Ramos (cell line): ENCODE measurements around the gene COL4A1.

Experiments used
- in situ Hi-C: fragments of 300-500 bp; cut with MboI; formaldehyde crosslinking; loops from one replicate; pipeline ENCODE4 v1.14.3; 2022; ENCODE audit warnings: low sequenced_read_pairs; ENCODE audit not compliant: unreplicated experiment

Gene COL4A1

DNA sequence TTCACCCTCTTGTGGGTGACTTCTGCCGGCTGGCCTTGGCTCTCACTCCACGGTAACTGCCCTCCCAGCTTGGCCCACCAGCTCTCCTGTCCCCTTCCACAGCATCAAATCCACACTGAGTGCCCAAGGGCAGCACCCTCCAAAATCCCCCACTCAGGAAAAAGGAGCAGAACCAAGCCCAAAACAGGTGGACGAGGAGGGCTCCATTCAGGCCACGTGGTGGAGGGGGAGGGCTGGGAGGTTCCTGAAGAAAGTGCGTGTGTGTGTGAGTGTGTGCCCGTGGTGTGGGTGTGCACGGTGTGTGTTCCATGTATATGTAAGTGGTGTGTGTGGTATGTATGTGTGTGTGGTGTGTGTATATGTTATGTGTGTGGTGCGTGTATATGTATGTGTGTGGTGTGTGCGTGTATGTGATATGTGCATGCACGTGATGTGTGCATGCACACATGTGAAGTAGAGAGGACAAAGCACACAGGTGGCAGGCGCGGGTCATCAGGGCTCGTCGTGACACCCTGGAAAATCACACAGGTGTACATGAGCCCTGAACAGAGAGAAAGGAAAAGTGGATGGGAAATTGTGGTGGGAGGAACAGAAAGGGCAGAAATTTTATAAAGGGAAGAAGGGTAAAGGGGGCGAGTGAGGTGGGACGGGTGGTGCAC, 76.9 kb downstream of the COL4A1 start:
- in situ Hi-C loops: loop anchor here (10.0 kb wide), 1 partner anchor 185 kb away; no protein-coding TSS in a partner anchor

DNA sequence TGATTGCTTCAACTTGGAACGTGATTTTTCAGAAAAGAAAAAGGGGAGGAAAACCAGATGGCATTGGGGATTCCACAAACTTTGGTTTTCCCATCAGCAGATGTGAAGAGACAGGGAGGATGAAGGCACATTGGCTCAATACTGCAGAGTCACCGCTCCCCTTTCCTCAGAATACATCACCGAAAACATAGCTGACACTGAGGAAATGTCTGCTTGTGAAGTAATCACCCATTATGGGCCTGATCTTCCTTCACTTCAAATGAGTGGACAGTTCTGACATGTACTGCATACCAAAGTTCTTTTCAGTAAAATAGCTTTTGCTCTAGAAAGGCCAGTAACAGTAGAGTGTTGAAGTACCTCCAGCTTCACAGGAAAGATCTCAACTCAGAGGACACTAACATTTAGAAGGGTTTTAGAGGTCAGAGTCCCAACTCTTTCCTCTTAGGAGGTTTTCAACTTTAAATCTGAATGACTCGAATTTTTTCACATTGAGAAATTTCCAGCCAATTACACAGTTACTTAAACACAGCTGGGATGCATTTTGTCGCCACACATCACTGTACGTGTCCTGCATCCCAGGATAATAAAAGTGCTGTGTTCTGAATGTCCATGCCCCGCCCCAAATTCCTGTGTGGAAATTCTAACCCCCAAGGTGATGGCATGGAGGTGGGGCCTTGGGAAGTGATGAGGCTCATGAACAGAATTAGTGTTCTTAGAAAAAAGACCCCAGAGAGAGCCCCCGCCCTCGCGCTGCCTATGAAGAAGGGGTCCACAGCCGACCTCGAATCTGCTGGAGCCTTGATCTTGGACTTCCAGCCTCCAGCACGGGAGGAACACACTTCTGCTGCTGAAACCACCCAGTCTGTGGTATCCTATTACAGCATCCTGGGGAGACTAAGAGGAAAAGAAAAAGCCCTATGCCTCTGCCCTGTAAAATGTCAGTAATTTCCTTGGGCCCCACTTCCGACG, 77.7 kb downstream of the COL4A1 start:
- in situ Hi-C loops: loop anchor here (10.0 kb wide), 1 partner anchor 186 kb away; no protein-coding TSS in a partner anchor

DNA sequence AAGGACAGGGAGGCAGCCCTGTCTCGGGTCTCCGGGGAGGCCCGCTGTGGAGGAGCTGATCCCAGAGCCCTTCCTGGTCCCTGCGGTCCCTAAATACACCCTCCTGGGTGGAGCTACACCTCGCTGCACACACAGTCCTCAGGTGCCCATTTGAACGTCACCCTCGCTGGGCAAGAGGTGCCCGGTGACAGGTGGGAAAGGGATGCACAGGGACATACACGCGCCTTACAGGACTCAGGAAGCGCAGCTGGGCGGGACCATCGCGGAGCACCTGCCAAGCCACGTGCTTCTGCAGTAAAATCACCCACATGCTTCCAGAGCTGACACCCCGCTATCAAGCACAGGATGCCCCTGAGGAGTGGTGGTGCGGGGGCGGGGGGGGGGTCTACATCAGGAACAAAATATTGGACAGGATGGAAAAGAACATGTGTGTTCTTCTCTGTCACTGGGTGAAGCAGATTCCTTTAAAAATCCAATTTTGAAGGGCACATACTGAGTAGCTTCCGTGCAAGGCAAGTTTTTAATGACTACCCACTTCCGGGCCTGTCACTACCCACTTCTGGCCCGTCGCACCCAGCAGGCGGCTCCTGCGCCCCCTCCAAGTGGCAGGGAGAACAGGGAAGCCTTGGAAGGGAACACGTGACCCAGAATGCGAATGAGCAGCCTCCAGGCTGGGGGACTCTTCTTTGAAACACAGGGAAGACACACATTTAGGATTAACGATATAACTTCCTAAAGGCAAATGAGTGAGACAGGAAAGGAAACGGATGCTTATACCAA, 78.9 kb downstream of the COL4A1 start:
- in situ Hi-C loops: loop anchor here (10.0 kb wide), 1 partner anchor 187 kb away; no protein-coding TSS in a partner anchor

DNA sequence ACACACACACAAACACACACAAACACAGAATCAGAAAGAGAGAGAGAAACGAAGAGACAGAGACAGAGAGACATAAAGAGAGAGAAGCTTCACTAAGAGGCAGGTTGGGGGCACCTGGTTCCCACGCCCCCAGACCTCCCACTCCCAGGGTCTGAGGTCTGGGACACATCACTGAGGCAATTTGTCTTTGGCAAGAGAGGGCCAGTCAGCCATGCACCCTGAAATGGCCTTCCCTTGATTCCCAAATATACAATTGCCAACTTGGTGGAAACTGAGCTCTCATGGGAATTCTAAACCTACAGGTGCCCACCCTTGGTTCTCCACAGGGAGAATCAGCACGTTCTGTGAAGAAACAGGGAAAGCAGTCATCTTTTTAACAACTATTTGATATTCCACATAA, 79.5 kb downstream of the COL4A1 start:
- in situ Hi-C loops: loop anchor here (10.0 kb wide), 1 partner anchor 187 kb away; no protein-coding TSS in a partner anchor

DNA sequence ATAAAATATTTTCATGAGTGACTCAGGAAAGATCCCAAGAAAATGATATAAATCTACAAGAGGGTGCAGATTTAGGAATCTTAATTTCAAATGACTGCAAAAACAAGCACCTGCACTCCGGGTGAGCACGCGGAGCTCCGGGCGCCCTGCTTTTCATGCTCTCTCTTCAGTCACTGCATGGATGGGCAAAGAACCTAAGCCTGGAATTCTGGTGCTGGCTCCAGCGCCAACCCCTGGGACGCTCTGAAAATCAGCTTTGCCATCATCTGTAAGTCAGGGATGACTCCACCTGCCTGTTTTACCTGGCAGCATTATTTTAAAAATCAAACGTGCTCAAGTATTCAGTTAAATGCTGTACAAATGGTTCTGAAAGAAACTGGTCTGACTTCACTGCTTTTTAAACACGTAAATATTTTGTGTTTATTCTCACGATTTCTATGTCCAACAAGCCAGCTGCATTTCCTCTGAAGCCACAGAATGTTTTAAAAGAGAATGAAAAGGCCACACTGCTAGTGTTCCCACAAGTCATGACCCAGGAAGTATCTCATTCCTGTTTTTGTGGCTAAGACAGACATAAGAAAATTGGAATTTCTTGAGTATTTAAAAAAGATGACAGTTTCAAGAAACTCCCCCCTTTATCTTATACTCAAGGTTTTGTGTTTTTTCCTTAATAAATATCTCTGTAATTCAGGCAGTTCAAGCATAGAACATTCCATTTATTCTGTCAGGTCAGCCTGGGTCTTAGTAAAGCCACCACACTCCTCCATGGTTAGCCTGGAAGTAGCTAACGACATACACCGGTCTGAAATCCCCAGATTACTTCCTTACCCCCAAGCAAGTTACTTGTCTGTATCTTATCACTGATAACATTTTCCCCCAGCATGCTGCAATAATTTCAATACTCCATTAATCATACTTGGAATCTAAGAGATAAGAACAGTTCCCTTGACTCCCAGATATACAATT, 81.1 kb downstream of the COL4A1 start:
- in situ Hi-C loops: loop anchor here (10.0 kb wide), 1 partner anchor 189 kb away; no protein-coding TSS in a partner anchor

DNA sequence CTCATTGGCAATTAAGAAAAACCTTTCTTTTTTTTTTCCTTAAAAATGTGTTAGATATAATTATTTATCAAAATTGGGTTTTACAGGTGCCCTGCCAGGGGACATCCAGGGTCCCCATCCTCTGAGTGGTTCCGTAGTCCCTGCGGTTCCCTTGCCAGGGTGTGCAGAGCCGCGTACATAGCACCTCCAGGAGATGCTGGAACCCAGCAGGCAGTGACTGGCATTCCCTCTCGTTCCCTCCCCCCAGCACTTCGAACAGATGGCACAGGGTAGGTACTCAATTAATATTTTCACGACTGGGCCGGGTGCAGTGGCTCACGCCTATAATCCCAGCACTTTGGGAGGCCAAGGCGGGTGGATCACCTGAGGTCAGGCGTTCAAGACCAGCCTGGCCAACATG, 82.0 kb downstream of the COL4A1 start:
- in situ Hi-C loops: loop anchor here (10.0 kb wide), 1 partner anchor 190 kb away; no protein-coding TSS in a partner anchor

DNA sequence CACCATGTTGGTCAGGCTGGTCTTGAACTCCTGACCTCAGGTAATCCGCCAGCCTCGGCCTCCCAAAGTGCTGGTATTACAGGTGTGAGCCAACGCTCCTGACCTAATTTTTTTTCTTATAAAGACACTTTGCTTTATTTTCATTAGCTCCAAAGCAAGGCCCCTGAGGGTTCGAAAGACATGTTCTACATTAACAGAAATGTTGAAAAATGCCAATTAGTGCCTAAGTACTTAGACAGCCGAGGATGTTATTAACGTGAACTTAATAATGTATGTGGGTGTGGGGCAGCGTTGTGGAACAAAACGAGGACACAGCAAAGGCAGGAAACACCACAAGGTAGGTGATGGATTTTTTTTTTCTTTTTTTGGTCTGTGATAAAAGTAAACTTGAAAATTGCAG, 82.4 kb downstream of the COL4A1 start:
- in situ Hi-C loops: loop anchor here (10.0 kb wide), 1 partner anchor 190 kb away; no protein-coding TSS in a partner anchor

DNA sequence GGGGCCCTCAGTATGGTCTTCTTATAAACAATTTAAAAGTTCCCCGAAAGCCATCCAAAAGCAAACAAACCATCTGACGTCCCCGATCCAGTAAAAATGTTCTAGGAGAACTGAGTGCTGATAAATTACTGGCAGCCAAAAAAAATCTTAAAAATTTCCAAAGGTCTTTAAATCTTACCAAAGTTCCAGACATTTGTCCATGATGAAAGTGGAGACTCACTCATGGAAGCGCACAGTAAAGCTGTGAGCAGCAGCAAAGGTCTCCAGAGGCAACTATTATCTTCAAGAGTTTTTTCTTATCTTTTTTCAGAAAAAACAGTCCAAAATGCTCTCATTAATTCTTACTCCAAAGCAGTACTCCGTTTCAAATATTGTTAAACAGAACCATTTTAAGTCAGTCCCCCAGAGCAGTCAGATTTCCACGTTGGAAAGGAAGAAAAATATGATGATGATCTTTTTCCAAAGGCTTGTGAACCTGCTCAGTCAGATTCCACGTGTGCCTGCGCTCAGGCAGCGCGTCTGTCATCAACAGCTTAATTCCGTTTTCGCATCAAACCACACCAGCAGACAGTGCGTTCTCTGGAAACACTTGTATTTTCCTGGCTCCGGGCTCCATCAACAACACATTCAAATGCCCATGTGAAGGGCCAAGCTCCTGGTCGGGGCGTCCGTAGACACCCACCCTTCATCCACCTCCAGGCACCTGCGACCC, 85.4 kb downstream of the COL4A1 start:
- in situ Hi-C loops: loop anchor here (10.0 kb wide), 1 partner anchor 193 kb away; no protein-coding TSS in a partner anchor

DNA sequence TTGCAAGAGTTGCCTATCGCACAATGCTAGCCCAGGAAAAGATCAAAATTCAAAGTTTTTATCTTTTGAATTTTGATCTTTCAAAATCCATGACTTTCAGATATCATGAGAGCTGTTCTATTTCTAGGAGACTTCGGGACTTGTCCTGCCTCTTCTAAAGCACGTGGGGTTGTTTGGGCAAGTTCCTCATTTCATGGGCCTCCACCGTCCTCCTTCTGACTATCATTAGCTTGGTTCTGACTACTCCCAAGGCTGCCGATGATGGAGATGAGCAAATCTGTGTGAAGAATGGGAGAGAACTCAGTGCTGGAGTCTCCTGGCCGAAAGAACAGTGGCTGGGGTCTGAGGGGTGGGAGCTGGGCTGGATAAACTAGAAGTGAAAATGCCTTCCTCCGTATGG, 86.5 kb downstream of the COL4A1 start:
- in situ Hi-C loops: loop anchor here (10.0 kb wide), 1 partner anchor 194 kb away; no protein-coding TSS in a partner anchor

DNA sequence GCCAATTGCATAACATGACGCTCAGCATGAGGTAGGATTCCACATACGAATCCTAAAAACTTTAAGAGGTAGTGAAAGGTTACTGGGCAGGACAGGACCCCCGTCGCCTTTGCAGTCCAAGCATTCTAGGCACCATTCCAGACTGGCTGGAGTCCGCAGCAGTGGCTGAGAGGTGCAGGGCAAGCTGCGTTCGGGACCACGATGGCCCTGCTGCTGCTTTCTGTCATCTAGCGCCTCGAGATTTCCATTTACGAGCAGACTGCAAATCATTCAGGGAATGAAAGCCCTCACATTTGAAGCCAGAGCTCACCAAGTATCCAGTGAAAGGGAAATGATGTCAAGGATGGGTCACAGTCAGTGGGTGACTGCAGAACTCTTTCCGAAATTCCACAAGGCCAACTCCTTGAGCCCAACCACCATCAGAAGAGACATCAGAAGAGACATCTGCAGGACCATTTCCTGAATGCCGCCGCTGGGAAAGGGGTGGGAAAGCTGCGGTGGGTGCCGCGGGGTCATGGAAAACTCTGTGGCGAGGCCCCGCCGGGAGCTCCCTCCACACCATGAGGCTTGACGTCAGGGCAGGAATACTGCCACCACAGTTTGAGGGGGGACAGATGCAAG, 88.3 kb downstream of the COL4A1 start:
- in situ Hi-C loops: no loop called here

DNA sequence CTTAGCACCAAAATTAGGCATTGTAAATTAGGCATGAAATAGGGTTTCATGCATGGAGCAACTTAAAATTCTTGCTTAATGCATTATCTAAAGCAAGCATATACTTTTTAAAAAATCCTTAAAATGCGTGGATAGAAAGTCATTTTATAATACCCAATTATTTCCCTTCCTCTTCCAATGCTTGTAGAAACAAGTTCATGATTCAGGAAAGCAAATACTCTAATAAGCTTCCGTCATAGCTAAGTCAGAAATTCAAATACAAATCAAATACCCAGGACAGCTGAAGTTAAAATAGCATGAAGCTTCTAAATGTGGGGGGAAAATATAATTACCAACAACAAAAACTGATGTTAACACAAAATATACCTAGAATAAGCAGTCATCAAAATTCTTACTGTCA, 89.1 kb downstream of the COL4A1 start:
- in situ Hi-C loops: no loop called here

DNA sequence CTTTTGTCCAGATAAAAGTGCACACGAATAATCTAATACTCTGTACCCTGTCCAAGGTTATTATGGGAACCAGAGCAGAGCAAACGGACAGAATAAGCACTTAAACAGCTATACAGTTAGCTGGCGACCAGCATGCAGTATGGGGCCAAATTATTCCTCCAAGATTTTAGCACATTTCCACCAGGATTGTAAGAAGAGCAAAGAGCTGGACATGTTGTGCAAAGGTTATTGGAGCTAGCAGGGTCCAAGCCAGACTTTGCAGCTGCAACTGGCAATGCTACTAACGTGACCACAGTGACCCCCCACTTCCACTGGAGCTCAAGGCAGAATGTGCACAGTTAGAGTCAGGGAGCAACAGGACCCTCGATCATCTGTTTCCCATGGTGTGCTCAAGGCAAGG, 89.9 kb downstream of the COL4A1 start:
- in situ Hi-C loops: no loop called here

DNA sequence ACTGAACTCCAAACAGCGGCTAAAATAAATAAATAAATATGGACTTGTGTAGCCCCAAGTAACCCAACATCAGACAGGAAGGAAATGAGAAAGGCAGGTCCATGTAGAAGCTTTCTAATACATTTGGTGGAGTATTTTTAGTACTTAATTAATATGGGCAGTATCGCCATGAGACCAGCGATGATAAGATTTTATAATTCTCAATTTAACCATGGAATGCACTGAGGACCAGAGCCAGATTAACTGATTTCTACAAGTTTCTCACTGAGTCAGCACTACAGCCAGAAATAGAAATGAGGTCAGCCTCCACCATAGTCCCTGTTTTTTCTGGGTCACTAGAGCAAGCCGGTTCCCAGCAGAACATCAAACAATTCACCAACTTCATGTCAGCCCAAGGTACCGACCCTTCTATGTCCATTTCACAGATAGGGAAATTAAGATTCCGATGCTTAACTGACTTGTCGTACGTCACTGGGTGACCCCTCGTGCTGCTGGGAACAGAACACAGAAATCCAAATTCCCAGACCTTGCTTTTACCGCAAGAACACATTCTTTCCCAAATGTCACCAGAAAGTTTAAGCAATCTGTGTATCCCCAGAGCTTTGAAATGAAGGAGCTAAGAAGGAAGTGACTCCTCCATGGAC, 90.4 kb downstream of the COL4A1 start:
- in situ Hi-C loops: no loop called here

DNA sequence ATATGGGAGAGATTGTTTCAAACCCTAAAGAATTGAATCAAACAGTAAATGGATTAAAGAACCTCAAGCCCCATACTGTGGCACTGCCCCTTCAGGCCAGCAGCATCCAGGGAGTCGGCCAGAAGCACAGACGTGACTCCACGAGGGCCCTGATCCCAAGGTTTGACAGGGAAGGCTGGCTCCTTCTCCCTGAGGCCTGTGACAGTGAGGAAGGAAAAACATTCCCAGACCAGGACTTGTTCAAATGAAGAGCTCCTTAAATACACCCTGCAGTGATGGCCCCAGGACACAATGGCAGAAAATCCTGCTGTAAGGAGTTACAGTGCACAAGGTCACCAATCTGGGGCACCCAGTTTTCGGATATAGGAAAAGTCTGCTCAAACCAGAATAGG, 91.0 kb downstream of the COL4A1 start:
- in situ Hi-C loops: no loop called here

DNA sequence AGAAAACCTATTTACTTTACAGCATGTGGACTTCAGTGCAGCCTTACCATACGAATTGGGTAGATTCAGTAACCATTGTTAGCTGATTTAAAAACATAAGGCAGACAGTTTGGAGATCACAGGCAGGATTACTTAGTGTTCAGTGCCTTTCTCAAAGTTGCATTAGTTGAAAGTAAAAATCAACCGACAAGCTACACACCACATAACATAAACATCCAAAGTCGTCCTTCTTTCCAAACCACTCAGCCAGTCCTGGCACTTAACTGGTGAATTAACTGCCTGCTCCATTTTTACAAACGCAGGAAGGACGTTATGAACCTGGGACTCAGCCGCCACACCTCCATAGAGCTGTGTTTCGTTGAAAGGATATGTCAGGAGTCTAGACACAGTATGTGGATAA, 91.4 kb downstream of the COL4A1 start:
- in situ Hi-C loops: no loop called here

DNA sequence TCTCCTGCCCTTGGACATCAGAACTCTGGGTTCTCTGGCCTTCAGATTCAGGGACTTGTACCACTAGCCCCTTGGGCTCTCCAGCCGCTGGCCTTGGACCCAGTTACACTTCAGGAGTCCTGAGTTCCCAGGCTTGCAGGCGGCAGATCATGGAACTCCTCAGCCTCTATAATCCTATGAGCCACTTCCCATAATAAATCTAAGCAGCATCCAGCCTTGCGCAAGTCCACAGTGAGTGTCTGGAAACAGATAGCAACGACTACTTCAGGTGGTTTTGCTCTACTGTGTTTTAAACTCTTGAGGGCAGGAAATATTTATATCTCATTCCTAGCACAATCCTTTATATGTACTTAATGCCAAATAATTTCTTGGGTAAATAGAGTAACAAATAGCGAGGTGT, 92.3 kb downstream of the COL4A1 start:
- in situ Hi-C loops: no loop called here

DNA sequence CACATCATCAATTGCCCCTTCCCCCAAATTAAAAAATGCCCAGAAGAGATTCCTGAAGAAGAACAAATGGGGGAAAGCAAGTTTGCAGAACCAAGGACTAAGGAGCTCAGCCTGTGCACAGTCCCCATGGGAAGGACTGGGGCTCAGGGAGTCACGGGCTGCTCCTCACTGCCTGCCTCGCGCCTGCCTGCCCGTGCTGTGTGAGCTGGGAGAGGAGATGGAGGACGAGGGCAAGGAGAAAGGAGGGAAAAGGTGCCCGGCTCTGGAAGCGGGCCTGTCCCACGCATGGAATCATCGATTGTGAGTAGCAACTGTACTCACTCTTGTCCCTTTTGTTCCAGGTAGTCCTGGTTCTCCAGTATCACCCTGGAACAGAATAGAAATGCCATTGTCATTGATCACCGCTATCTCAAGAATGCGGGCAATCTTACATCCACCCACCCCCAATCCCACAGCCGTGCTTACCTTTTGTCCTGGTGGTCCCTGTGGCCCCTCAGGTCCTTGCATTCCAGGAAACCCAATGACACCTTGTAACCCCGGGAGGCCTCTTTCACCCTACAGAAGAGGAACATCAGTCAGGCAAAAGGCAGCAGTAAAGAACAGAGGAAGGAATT, 93.4 kb downstream of the COL4A1 start:
- in situ Hi-C loops: no loop called here
